HepG2 (cell line): ENCODE results near the gene ERCC5. TPM values are rescaled to one million over a fixed set of nuclear protein-coding genes. Genes with fewer than 3 reads are reported as not detected.

Experiments
- CHD2 ChIP-seq: IDR thresholded peaks from 2 replicates; pipeline ENCODE4 v1.6.1; 2011; ENCODE audit warnings: low read depth, low read length, improper control_type of control experiment
- EHMT2 ChIP-seq: fragments of 200-600 bp; sonication (generic); IDR thresholded peaks from 2 replicates; pipeline ENCODE4 v1.7.0; 2017; ENCODE audit warnings: antibody characterized with exemption, low read depth, low read length, borderline replicate concordance
- GABPA ChIP-seq, 2 experiments: IDR thresholded peaks; 2 replicates each; pipeline ENCODE4 v1.6.1; 2011 to 2016; ENCODE audit warnings: low read depth in 2 of 2, low read length in 1 of 2, missing biosample characterization in 1 of 2, missing genetic modification characterization in 1 of 2
- ISX ChIP-seq: sonication (generic); formaldehyde crosslinking; conservative IDR thresholded peaks from 2 replicates; pipeline ENCODE4 v1.5.0; 2020; ENCODE audit warnings: missing genetic modification reagents
- JARID2 ChIP-seq: sonication (generic); formaldehyde crosslinking; IDR thresholded peaks from 2 replicates; pipeline ENCODE4 v1.8.1; 2023; ENCODE audit warnings: missing genetic modification reagents, inconsistent platforms; ENCODE audit not compliant: insufficient replicate concordance
- JUND ChIP-seq: sonication (generic); formaldehyde crosslinking; IDR thresholded peaks from 2 replicates; pipeline ENCODE4 v1.8.0; 2022; ENCODE audit warnings: mild to moderate bottlenecking, missing genetic modification reagents
- KDM5A ChIP-seq: fragments of 200-600 bp; sonication (generic); IDR thresholded peaks from 2 replicates; pipeline ENCODE4 v1.7.0; 2018; ENCODE audit warnings: antibody characterized with exemption, mild to moderate bottlenecking, low read length, borderline replicate concordance
- KLF6 ChIP-seq: IDR thresholded peaks from 2 replicates; pipeline ENCODE4 v1.8.0; 2016; ENCODE audit warnings: missing biosample characterization, missing genetic modification reagents
- LCORL ChIP-seq, 2 experiments: fragments of 450-650 bp in 1 of 2; sonication (generic) in 1 of 2; formaldehyde crosslinking in 1 of 2; IDR thresholded peaks; 2 replicates each; pipeline versions ENCODE4 v1.5.0 to v1.6.1; 2017 to 2020; ENCODE audit warnings: antibody characterized with exemption in 1 of 2, missing genetic modification reagents in 1 of 2
- MEIS1 ChIP-seq: sonication (generic); formaldehyde crosslinking; IDR thresholded peaks from 2 replicates; pipeline ENCODE4 v1.9.0; 2021; ENCODE audit warnings: mild to moderate bottlenecking, missing genetic modification reagents, moderate library complexity, borderline replicate concordance
- TP53 ChIP-seq: sonication (generic); formaldehyde crosslinking; conservative IDR thresholded peaks from 2 replicates; pipeline ENCODE4 v1.4.0; 2020; ENCODE audit warnings: missing genetic modification reagents
- ZFP62 ChIP-seq: sonication (generic); formaldehyde crosslinking; IDR thresholded peaks from 2 replicates; pipeline ENCODE4 v1.4.0; 2020; ENCODE audit warnings: missing genetic modification reagents
- ZNF451 ChIP-seq: sonication (generic); formaldehyde crosslinking; IDR thresholded peaks from 2 replicates; pipeline ENCODE4 v1.5.0; 2020; ENCODE audit warnings: mild to moderate bottlenecking, missing genetic modification reagents
- ZNF7 ChIP-seq: IDR thresholded peaks from 2 replicates; pipeline ENCODE4 v1.6.1; 2016; ENCODE audit warnings: missing biosample characterization, missing genetic modification reagents
- ZNF766 ChIP-seq: sonication (generic); formaldehyde crosslinking; IDR thresholded peaks from 2 replicates; pipeline ENCODE4 v1.5.0; 2020; ENCODE audit warnings: missing genetic modification reagents, borderline replicate concordance
- polyA plus RNA-seq, 8 experiments: library from polyadenylated mRNA; depleted of rRNA in 3 of 8; stranded (reverse) in 7 of 8; unstranded in 1 of 8; fragments of >200 nt; fragmentation: Illumina TruSeq in 4 of 8; extraction: Trizol in 4 of 8; gene quantifications; 2 replicates each; pipeline versions ENCODE4 v1.2.1 to v1.2.3, GENCODE V29; 2011 to 2016; ENCODE audit warnings: low read depth in 4 of 8, missing spikeins in 1 of 8, mixed read lengths in 1 of 8; ENCODE audit not compliant: insufficient read depth in 1 of 8
- total RNA-seq, 5 experiments: library from RNA; depleted of rRNA; stranded (reverse); fragments of >200 nt; fragmentation: Illumina TruSeq; extraction: Trizol; gene quantifications; 2 replicates each; pipeline ENCODE4 v1.2.3, GENCODE V29; 2016; ENCODE audit warnings: low read depth in 1 of 5
- TF ChIP-seq, protein P1 (sequence below), 2 experiments: IDR thresholded peaks; 2 replicates each; pipeline ENCODE4 v1.6.1; 2011 to 2012; ENCODE audit warnings: low read length in 2 of 2, borderline replicate concordance in 1 of 2, low read depth in 1 of 2, mild to moderate bottlenecking in 1 of 2, moderate library complexity in 1 of 2
- TF ChIP-seq, protein P2 (sequence below): sonication (generic); formaldehyde crosslinking; IDR thresholded peaks from 2 replicates; pipeline ENCODE4 v1.4.0; 2020; ENCODE audit warnings: missing genetic modification reagents
- TF ChIP-seq, protein P3 (sequence below): sonication (generic); formaldehyde crosslinking; IDR thresholded peaks from 2 replicates; pipeline ENCODE4 v1.8.0; 2023; ENCODE audit warnings: mild to moderate bottlenecking, missing genetic modification reagents
- TF ChIP-seq, protein P4 (sequence below): sonication (generic); formaldehyde crosslinking; IDR thresholded peaks from 2 replicates; pipeline ENCODE4 v1.8.1; 2023; ENCODE audit warnings: mild to moderate bottlenecking, missing genetic modification reagents

ERCC5 gene
- total and polyA plus RNA-seq, 2 of the 13 experiments (the other 11 are each of a cell fraction or from before 2014, with no cell fraction given) = 12.9 to 35.5 TPM

DNA sequence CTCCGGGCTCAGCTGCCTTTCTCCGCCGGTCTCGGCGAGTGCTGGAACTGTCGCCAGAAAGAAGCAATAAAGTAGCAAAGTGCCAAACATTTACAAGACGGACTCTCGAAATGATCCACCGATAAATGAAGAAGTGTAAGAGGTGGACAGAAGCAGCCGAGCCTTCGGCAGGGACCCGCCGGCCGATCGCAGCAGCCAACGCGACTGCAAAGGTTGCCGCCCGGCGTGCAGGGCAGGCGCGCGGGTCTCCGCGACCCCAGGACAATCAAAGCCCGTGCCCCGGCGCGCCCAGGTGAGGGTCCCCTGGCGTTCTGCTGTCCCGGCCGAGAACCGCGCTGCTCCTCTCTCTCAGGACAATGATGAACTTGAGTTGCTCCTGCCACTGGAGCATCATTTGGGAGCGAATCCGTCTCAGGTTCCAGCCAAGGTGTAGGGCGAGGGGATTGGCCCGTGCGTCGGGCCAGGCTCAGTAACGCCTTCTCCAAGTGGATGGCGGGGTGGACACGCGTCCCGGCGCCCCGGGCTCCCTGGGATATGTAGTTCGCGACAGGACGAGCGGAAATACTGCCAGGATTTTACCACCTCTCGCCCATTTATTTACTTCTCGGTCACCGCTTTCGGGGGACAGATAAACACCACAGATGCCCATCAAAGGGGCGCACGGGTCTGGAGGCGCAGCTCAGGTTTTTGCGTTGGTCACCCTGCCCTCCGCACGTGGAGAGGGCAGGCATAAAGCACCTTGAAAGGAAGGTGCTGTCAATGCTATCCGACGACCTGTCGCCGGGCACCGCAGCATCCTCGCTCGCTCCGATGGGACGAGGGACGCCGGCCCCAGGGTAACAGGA is 47.0 kb upstream of the ERCC5 start, which contains the start of the genes BIVM and POGLUT2 (continued):
- TF ChIP-seq, protein P1, sequence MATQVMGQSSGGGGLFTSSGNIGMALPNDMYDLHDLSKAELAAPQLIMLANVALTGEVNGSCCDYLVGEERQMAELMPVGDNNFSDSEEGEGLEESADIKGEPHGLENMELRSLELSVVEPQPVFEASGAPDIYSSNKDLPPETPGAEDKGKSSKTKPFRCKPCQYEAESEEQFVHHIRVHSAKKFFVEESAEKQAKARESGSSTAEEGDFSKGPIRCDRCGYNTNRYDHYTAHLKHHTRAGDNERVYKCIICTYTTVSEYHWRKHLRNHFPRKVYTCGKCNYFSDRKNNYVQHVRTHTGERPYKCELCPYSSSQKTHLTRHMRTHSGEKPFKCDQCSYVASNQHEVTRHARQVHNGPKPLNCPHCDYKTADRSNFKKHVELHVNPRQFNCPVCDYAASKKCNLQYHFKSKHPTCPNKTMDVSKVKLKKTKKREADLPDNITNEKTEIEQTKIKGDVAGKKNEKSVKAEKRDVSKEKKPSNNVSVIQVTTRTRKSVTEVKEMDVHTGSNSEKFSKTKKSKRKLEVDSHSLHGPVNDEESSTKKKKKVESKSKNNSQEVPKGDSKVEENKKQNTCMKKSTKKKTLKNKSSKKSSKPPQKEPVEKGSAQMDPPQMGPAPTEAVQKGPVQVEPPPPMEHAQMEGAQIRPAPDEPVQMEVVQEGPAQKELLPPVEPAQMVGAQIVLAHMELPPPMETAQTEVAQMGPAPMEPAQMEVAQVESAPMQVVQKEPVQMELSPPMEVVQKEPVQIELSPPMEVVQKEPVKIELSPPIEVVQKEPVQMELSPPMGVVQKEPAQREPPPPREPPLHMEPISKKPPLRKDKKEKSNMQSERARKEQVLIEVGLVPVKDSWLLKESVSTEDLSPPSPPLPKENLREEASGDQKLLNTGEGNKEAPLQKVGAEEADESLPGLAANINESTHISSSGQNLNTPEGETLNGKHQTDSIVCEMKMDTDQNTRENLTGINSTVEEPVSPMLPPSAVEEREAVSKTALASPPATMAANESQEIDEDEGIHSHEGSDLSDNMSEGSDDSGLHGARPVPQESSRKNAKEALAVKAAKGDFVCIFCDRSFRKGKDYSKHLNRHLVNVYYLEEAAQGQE (IDR thresholded peaks at IDR 0.05; ENCODE audit: borderline replicate concordance in 1 of 2, low read depth in 1 of 2, low read length in 2 of 2) = no peak
- TF ChIP-seq, protein P2, sequence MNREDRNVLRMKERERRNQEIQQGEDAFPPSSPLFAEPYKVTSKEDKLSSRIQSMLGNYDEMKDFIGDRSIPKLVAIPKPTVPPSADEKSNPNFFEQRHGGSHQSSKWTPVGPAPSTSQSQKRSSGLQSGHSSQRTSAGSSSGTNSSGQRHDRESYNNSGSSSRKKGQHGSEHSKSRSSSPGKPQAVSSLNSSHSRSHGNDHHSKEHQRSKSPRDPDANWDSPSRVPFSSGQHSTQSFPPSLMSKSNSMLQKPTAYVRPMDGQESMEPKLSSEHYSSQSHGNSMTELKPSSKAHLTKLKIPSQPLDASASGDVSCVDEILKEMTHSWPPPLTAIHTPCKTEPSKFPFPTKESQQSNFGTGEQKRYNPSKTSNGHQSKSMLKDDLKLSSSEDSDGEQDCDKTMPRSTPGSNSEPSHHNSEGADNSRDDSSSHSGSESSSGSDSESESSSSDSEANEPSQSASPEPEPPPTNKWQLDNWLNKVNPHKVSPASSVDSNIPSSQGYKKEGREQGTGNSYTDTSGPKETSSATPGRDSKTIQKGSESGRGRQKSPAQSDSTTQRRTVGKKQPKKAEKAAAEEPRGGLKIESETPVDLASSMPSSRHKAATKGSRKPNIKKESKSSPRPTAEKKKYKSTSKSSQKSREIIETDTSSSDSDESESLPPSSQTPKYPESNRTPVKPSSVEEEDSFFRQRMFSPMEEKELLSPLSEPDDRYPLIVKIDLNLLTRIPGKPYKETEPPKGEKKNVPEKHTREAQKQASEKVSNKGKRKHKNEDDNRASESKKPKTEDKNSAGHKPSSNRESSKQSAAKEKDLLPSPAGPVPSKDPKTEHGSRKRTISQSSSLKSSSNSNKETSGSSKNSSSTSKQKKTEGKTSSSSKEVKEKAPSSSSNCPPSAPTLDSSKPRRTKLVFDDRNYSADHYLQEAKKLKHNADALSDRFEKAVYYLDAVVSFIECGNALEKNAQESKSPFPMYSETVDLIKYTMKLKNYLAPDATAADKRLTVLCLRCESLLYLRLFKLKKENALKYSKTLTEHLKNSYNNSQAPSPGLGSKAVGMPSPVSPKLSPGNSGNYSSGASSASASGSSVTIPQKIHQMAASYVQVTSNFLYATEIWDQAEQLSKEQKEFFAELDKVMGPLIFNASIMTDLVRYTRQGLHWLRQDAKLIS (CRISPR knock-in tag) = 0 out of 2 replicates have a peak, but pooled peaks have one; percentile 47
- TF ChIP-seq, protein P3, sequence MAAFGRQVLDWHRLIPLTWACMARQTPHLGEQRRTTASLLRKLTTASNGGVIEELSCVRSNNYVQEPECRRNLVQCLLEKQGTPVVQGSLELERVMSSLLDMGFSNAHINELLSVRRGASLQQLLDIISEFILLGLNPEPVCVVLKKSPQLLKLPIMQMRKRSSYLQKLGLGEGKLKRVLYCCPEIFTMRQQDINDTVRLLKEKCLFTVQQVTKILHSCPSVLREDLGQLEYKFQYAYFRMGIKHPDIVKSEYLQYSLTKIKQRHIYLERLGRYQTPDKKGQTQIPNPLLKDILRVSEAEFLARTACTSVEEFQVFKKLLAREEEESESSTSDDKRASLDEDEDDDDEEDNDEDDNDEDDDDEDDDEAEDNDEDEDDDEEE (CRISPR knock-in tag) = peak; percentile 49; the same call in 1 of the 2 replicates
- TF ChIP-seq JARID2 (CRISPR knock-in tag) = no peak
- TF ChIP-seq EHMT2 = no peak
- TF ChIP-seq ISX (CRISPR knock-in tag) = no peak
- TF ChIP-seq MEIS1 = 0 out of 2 replicates have a peak, but pooled peaks have one; percentile 45
- no peak for TF ChIP-seq JUND (CRISPR knock-in tag)
- peak; percentile 23; the same call in 1 of the 2 replicates for TF ChIP-seq ZNF766 (CRISPR knock-in tag)
- no peak for TF ChIP-seq ZNF451 (CRISPR knock-in tag)
- 0 out of 2 replicates have a peak, but pooled peaks have one; percentile 31 for TF ChIP-seq CHD2
- TF ChIP-seq LCORL (IDR thresholded peaks at IDR 0.05) = no peak
- no peak for TF ChIP-seq LCORL (CRISPR knock-in tag; IDR thresholded peaks at IDR 0.05)
- TF ChIP-seq ZFP62 (CRISPR knock-in tag) = no peak
- TF ChIP-seq TP53 (CRISPR knock-in tag) = no peak
- no peak; the same call in none of the 2 replicates for TF ChIP-seq KDM5A
- TF ChIP-seq GABPA (IDR thresholded peaks at IDR 0.05; ENCODE audit: low read depth, low read length) = peak; percentile 23; the same call in 1 of the 2 replicates
- TF ChIP-seq GABPA (CRISPR knock-in tag; IDR thresholded peaks at IDR 0.05; ENCODE audit: low read depth) = peak; percentile 80
- no peak for TF ChIP-seq ZNF7
- TF ChIP-seq, protein P4, sequence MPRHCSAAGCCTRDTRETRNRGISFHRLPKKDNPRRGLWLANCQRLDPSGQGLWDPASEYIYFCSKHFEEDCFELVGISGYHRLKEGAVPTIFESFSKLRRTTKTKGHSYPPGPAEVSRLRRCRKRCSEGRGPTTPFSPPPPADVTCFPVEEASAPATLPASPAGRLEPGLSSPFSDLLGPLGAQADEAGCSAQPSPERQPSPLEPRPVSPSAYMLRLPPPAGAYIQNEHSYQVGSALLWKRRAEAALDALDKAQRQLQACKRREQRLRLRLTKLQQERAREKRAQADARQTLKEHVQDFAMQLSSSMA (CRISPR knock-in tag) = no peak
- no peak for TF ChIP-seq KLF6
